K562 (cell line): ENCODE measurements around the gene PMVK. TPM values are rescaled to one million over a fixed set of nuclear protein-coding genes. Genes with fewer than 3 reads are reported as not detected.
A peak's percentile ranks its signal among the peaks of the same experiment; 100 is the strongest.

Experiments
- ATAC-seq: fragments of 200-7000 bp; cut with Tn5 transposase; 3 replicates; pipeline ENCODE4 v1.9.1; 2020; ENCODE audit warnings: moderate library complexity
- BruUV-seq: library from RNA; stranded (reverse); fragments of 400-500 nt; replicated peaks from 2 replicates; lab custom pipeline; 2021; lab: Mats Ljungman, UMichigan
- CTCF ChIA-PET: fragments of 300-600 bp; formaldehyde crosslinking; extraction: SDS; loops from one replicate; lab custom pipeline; 2021; ENCODE audit warnings: low intra/inter-chr PET ratio; lab: Yijun Ruan, JAX
- POLR2A ChIA-PET: fragments of 300-600, 350-650 bp; sonication (Branson Sonifier 250); formaldehyde crosslinking; extraction: SDS; loops from one replicate; lab custom pipeline; 2021; ENCODE audit warnings: antibody characterized with exemption, inconsistent platforms; lab: Yijun Ruan, JAX
- DNase-seq, 4 experiments: peaks; one replicate each; pipeline versions ENCODE4 v3.0.0 to v3.0.0-alpha.2; 2011 to 2018; ENCODE audit warnings: low spot score in 3 of 4, mixed read lengths in 3 of 4; ENCODE audit errors: extremely low read depth in 1 of 4
- FAIRE-seq: peaks from 2 replicates; lab custom pipeline; 2011; peaks lifted over from hg19 to GRCh38; lab: Jason Lieb, UNC
- H2AFZ ChIP-seq: 2 replicates; pipeline ENCODE4 v1.6.0; 2011; ENCODE audit warnings: low read depth, low read length, control low read depth, inconsistent platforms
- H3K27ac ChIP-seq: fragments of 200-600 bp; 3 replicates; pipeline ENCODE4 v1.8.0; 2011; ENCODE audit warnings: low read depth, mild to moderate bottlenecking, control low read depth, inconsistent platforms, low read length, moderate library complexity, mixed read lengths; ENCODE audit errors: extremely low read depth
- H3K27me3 ChIP-seq, 2 experiments: fragments of 300-600 bp in 1 of 2; 2 replicates in 1 of 2; 3 replicates in 1 of 2; pipeline versions ENCODE4 v1.6.0 to v1.8.0; 2011; ENCODE audit warnings: inconsistent platforms in 2 of 2, low read length in 2 of 2, mild to moderate bottlenecking in 1 of 2, mixed read lengths in 1 of 2, moderate library complexity in 1 of 2; ENCODE audit not compliant: control insufficient read depth in 2 of 2, insufficient read depth in 2 of 2
- H3K36me3 ChIP-seq: fragments of 300-600 bp; 3 replicates; pipeline ENCODE4 v1.8.0; 2011; ENCODE audit warnings: mild to moderate bottlenecking, low read length, inconsistent platforms; ENCODE audit not compliant: control insufficient read depth, insufficient read depth
- H3K4me1 ChIP-seq, 2 experiments: fragments of 200-600 bp in 1 of 2; replicated peaks in 1 of 2; 2 replicates in 1 of 2; 3 replicates in 1 of 2; pipeline versions ENCODE4 v1.5.1 to v1.8.0; 2011; ENCODE audit warnings: inconsistent platforms in 2 of 2, low read length in 2 of 2, mild to moderate bottlenecking in 1 of 2, mixed read lengths in 1 of 2, moderate library complexity in 1 of 2; ENCODE audit not compliant: control insufficient read depth in 2 of 2, insufficient read depth in 2 of 2
- H3K4me2 ChIP-seq: 2 replicates; pipeline ENCODE4 v1.6.1; 2011; ENCODE audit warnings: low read length, control low read depth, inconsistent platforms, mixed read lengths; ENCODE audit not compliant: insufficient read depth
- H3K4me3 ChIP-seq: fragments of 200-600 bp; sonication (generic), shearing (Covaris generic); 2 replicates; pipeline ENCODE4 v1.5.1; 2016; ENCODE audit warnings: control low read depth, inconsistent platforms
- H3K79me2 ChIP-seq: fragments of 200-600 bp; 3 replicates; pipeline ENCODE4 v1.8.0; 2011; ENCODE audit warnings: low read length, inconsistent platforms; ENCODE audit not compliant: control insufficient read depth, insufficient read depth
- H3K9ac ChIP-seq, 2 experiments: 2 replicates each; pipeline versions ENCODE4 v1.6.0 to v1.6.1; 2011; ENCODE audit warnings: low read depth in 2 of 2, low read length in 2 of 2, control low read depth in 1 of 2, inconsistent platforms in 1 of 2, mild to moderate bottlenecking in 1 of 2, mixed read lengths in 1 of 2; ENCODE audit not compliant: insufficient read depth in 1 of 2
- H3K9me1 ChIP-seq: one replicate; pipeline ENCODE4 v1.6.0; 2011; ENCODE audit warnings: inconsistent platforms, mild to moderate bottlenecking, low read length, moderate library complexity; ENCODE audit not compliant: control insufficient read depth, insufficient read depth
- H3K9me3 ChIP-seq: replicated peaks from 2 replicates; pipeline ENCODE4 v1.5.1; 2011; ENCODE audit warnings: low read depth, low read length, inconsistent platforms; ENCODE audit not compliant: control insufficient read depth, insufficient read depth
- H4K20me1 ChIP-seq: replicated peaks from 2 replicates; pipeline ENCODE4 v1.6.1; 2011; ENCODE audit warnings: low read length, inconsistent platforms, mixed read lengths; ENCODE audit not compliant: control insufficient read depth, insufficient read depth
- EHMT2 ChIP-seq: fragments of 450-650 bp; IDR thresholded peaks from 2 replicates; pipeline ENCODE4 v1.6.1; 2018; ENCODE audit warnings: antibody characterized with exemption
- MYBL2 ChIP-seq, 2 experiments: fragments of 450-650 bp in 1 of 2; sonication (generic) in 1 of 2; formaldehyde crosslinking in 1 of 2; IDR thresholded peaks; 2 replicates each; pipeline versions ENCODE4 v1.6.1 to v1.8.1; 2017 to 2022; ENCODE audit warnings: borderline replicate concordance in 1 of 2, inconsistent platforms in 1 of 2, low read depth in 1 of 2, mild to moderate bottlenecking in 1 of 2, missing genetic modification reagents in 1 of 2, moderate library complexity in 1 of 2
- SNRNP70 ChIP-seq: fragments of 200-400 bp; formaldehyde crosslinking; optimal IDR thresholded peaks from 2 replicates; pipeline ENCODE3; 2017; ENCODE audit warnings: low read depth, low read length
- ZNF121 ChIP-seq: sonication (generic); formaldehyde crosslinking; conservative IDR thresholded peaks from 2 replicates; pipeline ENCODE4 v1.8.0; 2022; ENCODE audit warnings: missing genetic modification reagents
- ZNF174 ChIP-seq: fragments of 250-450 bp; sonication (Bioruptor Pico); IDR thresholded peaks from 2 replicates; pipeline ENCODE4 v1.4.0; 2020; ENCODE audit warnings: mild to moderate bottlenecking
- ZNF699 ChIP-seq: fragments of 250-450 bp; sonication (Bioruptor Pico); IDR thresholded peaks from 2 replicates; pipeline ENCODE4 v1.8.0; 2021; ENCODE audit warnings: mild to moderate bottlenecking, moderate library complexity; ENCODE audit not compliant: insufficient replicate concordance
- WGBS: fragments of 100-300 bp; shearing (Covaris generic); methylation state at CpG from one replicate; pipeline ENCODE4 v1.1.6; 2016; ENCODE audit warnings: low coverage, mixed read lengths; ENCODE audit not compliant: insufficient coverage; ENCODE audit errors: missing lambda C conversion rate; 5-methylcytosine and 5-hydroxymethylcytosine counted together
- in situ Hi-C: fragments of 300-500 bp; cut with MboI; formaldehyde crosslinking; loops from 4 replicates; pipeline ENCODE4 v1.15.0; 2018; ENCODE audit warnings: inconsistent platforms, mixed read lengths
- intact Hi-C: fragments of 100-400 bp; cut with micrococcal nuclease; formaldehyde crosslinking; loops from 2 replicates; pipeline ENCODE4 v1.14.2; 2022
- polyA plus RNA-seq, 8 experiments: library from polyadenylated mRNA; depleted of rRNA in 4 of 8; stranded (reverse) in 5 of 8; unstranded in 3 of 8; fragments of >200 nt; fragmentation: Nextera tagmentation in 2 of 8; fragmentation: Illumina TruSeq in 1 of 8; extraction: Ambion mirVana in 2 of 8; extraction: Trizol in 1 of 8; gene quantifications; 2 replicates each; pipeline versions ENCODE4 v1.2.1 to v1.2.3, GENCODE V29; 2011 to 2014; ENCODE audit warnings: inconsistent platforms in 1 of 8, missing spikeins in 1 of 8
- total RNA-seq, 7 experiments: library from RNA; depleted of rRNA in 6 of 7; stranded (reverse); fragments of >200 nt in 6 of 7; fragmentation: Illumina TruSeq in 2 of 7; extraction: Trizol in 2 of 7; gene quantifications; 2 replicates each; pipeline versions ENCODE4 v1.2.1 to v1.2.3, GENCODE V29; 2011 to 2021; ENCODE audit warnings: low replicate concordance in 1 of 7
- TF ChIP-seq, protein P1 (sequence below): fragments of 250-450 bp; sonication (Bioruptor Pico); IDR thresholded peaks from 2 replicates; pipeline ENCODE4 v1.8.0; 2022; ENCODE audit warnings: inconsistent platforms, mild to moderate bottlenecking, moderate library complexity, borderline replicate concordance
- TF ChIP-seq, protein P2 (sequence below): IDR thresholded peaks from 2 replicates; pipeline ENCODE4 v1.6.1; 2011; ENCODE audit not compliant: insufficient read length; ENCODE audit errors: extremely low read depth
- TF ChIP-seq, protein P3 (sequence below): sonication (generic); formaldehyde crosslinking; IDR thresholded peaks from 2 replicates; pipeline ENCODE4 v1.8.0; 2023; ENCODE audit warnings: mild to moderate bottlenecking, missing genetic modification reagents
- TF ChIP-seq, protein P4 (sequence below): fragments of 450-650 bp; IDR thresholded peaks from 2 replicates; pipeline ENCODE4 v1.6.1; 2016
- TF ChIP-seq, protein P5 (sequence below): IDR thresholded peaks from 2 replicates; pipeline ENCODE4 v1.6.1; 2016; ENCODE audit warnings: missing genetic modification characterization, missing compliant biosample characterization

The PMVK gene
- total and polyA plus RNA-seq, 9 of the 15 experiments (the other 6 are each of a cell fraction or from before 2014, with no cell fraction given) = 1.1 to 15.3 (median 6.3) TPM

DNA sequence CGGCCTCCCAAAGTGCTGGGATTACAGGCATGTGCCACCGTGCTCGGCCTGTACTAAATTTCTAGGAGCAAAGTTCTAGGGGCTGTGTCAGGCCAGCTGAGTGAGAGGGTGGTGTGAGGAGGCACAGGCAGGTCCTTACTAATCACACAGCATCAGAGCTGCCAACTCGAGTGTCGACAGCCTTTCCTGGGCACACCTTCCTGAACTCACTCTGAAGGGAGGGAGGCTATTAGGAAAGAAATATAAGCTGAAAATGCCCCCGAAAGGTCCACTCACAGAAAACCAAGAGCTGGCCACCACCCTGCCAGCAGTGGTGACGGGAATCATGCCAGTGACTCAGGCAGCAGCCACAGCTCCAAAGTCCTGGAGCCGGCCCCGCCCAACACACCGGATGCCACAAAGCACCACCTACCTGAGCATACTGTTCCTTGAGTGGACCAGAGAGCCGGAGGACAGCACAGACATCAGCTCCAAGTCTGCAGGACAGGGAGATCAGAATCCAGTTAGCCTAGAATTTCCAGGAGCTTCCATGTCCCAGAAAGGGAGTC lies 4.5 kb downstream of the PMVK start:
- Histone ChIP-seq H3K9ac (peak overlapping the region in 1 of 2 experiments; percentile 73; a peak in 1 of 4 replicates), H3K27me3 (no peaks in the 10 kb centered on the region), H3K79me2 (peaks cover 3% of the 10 kb centered on the region; the same call in 1 of the 3 replicates), H3K9me3 (no peaks in the 10 kb centered on the region), H3K27ac (no peak overlapping the region), H3K4me1 (peaks cover 9 to 16% of the 10 kb centered on the region in 2 experiments; a peak in 4 of 5 replicates), H4K20me1 (no peaks in the 10 kb centered on the region), H3K36me3 (no peaks in the 10 kb centered on the region), H3K9me1 (no peaks in the 10 kb centered on the region), H3K4me2 (no peak overlapping the region), H2AFZ (no peak overlapping the region), H3K4me3 (no peak overlapping the region)
- in situ Hi-C loops (no loop called here), intact Hi-C loops (no loop called here)
- DNase-seq = no peak
- no TSS peak for BruUV-seq
- 93% methylated on average over 11 of the region's 11 CpGs for WGBS
- ChIA-PET POLR2A (interaction anchor here (1.2 kb wide), 1 partner anchor 10 kb away, joined by 6 read pairs; no protein-coding TSS in a partner anchor), CTCF (no interaction called here)
- no peak for ATAC-seq
- FAIRE-seq = no peak
- TF ChIP-seq, protein P1, sequence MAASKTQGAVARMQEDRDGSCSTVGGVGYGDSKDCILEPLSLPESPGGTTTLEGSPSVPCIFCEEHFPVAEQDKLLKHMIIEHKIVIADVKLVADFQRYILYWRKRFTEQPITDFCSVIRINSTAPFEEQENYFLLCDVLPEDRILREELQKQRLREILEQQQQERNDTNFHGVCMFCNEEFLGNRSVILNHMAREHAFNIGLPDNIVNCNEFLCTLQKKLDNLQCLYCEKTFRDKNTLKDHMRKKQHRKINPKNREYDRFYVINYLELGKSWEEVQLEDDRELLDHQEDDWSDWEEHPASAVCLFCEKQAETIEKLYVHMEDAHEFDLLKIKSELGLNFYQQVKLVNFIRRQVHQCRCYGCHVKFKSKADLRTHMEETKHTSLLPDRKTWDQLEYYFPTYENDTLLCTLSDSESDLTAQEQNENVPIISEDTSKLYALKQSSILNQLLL (CRISPR knock-in tag) = no peak
- no peak for TF ChIP-seq ZNF174 (CRISPR knock-in tag)
- TF ChIP-seq, protein P2, sequence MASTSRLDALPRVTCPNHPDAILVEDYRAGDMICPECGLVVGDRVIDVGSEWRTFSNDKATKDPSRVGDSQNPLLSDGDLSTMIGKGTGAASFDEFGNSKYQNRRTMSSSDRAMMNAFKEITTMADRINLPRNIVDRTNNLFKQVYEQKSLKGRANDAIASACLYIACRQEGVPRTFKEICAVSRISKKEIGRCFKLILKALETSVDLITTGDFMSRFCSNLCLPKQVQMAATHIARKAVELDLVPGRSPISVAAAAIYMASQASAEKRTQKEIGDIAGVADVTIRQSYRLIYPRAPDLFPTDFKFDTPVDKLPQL = no peak
- TF ChIP-seq, protein P3, sequence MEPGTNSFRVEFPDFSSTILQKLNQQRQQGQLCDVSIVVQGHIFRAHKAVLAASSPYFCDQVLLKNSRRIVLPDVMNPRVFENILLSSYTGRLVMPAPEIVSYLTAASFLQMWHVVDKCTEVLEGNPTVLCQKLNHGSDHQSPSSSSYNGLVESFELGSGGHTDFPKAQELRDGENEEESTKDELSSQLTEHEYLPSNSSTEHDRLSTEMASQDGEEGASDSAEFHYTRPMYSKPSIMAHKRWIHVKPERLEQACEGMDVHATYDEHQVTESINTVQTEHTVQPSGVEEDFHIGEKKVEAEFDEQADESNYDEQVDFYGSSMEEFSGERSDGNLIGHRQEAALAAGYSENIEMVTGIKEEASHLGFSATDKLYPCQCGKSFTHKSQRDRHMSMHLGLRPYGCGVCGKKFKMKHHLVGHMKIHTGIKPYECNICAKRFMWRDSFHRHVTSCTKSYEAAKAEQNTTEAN (CRISPR knock-in tag) = no peak
- no peak for TF ChIP-seq SNRNP70
- TF ChIP-seq, protein P4, sequence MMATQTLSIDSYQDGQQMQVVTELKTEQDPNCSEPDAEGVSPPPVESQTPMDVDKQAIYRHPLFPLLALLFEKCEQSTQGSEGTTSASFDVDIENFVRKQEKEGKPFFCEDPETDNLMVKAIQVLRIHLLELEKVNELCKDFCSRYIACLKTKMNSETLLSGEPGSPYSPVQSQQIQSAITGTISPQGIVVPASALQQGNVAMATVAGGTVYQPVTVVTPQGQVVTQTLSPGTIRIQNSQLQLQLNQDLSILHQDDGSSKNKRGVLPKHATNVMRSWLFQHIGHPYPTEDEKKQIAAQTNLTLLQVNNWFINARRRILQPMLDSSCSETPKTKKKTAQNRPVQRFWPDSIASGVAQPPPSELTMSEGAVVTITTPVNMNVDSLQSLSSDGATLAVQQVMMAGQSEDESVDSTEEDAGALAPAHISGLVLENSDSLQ = no peak
- TF ChIP-seq MYBL2 (IDR thresholded peaks at IDR 0.05; ENCODE audit: low read depth) = no peak
- TF ChIP-seq MYBL2 (CRISPR knock-in tag; IDR thresholded peaks at IDR 0.05; ENCODE audit: borderline replicate concordance) = no peak
- no peak for TF ChIP-seq EHMT2
- TF ChIP-seq ZNF699 (CRISPR knock-in tag) = no peak
- TF ChIP-seq ZNF121 (CRISPR knock-in tag) = no peak
- TF ChIP-seq, protein P5, sequence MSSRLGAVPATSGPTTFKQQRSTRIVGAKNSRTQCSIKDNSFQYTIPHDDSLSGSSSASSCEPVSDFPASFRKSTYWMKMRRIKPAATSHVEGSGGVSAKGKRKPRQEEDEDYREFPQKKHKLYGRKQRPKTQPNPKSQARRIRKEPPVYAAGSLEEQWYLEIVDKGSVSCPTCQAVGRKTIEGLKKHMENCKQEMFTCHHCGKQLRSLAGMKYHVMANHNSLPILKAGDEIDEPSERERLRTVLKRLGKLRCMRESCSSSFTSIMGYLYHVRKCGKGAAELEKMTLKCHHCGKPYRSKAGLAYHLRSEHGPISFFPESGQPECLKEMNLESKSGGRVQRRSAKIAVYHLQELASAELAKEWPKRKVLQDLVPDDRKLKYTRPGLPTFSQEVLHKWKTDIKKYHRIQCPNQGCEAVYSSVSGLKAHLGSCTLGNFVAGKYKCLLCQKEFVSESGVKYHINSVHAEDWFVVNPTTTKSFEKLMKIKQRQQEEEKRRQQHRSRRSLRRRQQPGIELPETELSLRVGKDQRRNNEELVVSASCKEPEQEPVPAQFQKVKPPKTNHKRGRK (tag) = no peak
